ENCODE results near the gene CYP26C1. TPM values are rescaled to one million over a fixed set of nuclear protein-coding genes. Genes with fewer than 3 reads are reported as not detected.
A peak's percentile ranks its signal among the peaks of the same experiment; 100 is the strongest.

Gene CYP26C1
- total RNA-seq, 1 donor from 2014 or later = not detected

DNA sequence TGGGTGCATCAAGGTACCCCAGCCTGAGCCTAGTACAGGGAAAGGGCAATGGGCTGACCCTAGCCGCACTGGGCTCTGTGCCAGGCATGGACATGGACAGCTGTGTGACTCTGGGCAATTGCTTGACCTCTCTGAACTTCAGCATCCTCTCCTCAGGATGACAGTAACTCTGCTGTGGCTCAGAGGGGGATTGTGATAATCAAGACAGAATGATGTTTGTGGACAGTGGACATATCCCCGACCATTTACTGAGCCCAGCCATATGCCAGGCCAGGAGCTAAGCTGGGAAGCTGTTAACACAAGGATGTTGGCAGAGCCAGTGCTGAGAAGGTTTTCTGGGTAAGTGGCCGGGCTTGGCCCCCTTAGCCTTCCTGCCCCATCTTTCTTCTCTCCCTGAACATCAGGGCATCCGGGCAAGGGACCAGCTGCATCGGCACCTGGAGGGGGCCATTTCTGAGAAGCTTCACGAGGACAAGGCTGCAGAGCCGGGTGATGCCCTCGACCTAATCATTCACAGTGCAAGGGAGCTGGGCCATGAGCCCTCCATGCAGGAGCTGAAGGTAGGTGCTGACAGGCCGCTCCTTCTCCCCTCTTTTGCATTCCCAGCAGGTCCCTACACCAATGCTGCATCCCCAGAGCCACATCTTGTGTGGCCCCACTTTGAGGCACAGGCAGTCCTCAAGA, 3.5 kb downstream of the CYP26C1 start:
- Histone ChIP-seq H3K36me3 (ENCODE audit: control insufficient read depth in 3 of 3, insufficient read depth in 3 of 3, low read length in 3 of 3) (peaks cover 0 to 6% (median 0%) of the 10 kb centered on the region in 3 donors), H3K4me3 (ENCODE audit: low read length in 3 of 3) (no peak overlapping the region), H3K9ac (ENCODE audit: low read depth in 1 of 3, low read length in 3 of 3) (no peak overlapping the region), H3K9me3 (ENCODE audit: control insufficient read depth in 3 of 3, low read length in 3 of 3) (peaks cover 0 to 2% (median 0%) of the 10 kb centered on the region in 3 donors), H3K27me3 (ENCODE audit: control insufficient read depth in 3 of 3, insufficient read depth in 3 of 3, low read length in 3 of 3) (peaks cover 77 to 84% (median 82%) of the 10 kb centered on the region in 3 donors), H3K4me1 (ENCODE audit: control insufficient read depth in 3 of 3, insufficient read depth in 3 of 3, low read length in 3 of 3) (peaks cover 14 to 38% (median 23%) of the 10 kb centered on the region in 3 donors), H3K27ac (ENCODE audit: low read depth, low read length) (no peak overlapping the region)

DNA sequence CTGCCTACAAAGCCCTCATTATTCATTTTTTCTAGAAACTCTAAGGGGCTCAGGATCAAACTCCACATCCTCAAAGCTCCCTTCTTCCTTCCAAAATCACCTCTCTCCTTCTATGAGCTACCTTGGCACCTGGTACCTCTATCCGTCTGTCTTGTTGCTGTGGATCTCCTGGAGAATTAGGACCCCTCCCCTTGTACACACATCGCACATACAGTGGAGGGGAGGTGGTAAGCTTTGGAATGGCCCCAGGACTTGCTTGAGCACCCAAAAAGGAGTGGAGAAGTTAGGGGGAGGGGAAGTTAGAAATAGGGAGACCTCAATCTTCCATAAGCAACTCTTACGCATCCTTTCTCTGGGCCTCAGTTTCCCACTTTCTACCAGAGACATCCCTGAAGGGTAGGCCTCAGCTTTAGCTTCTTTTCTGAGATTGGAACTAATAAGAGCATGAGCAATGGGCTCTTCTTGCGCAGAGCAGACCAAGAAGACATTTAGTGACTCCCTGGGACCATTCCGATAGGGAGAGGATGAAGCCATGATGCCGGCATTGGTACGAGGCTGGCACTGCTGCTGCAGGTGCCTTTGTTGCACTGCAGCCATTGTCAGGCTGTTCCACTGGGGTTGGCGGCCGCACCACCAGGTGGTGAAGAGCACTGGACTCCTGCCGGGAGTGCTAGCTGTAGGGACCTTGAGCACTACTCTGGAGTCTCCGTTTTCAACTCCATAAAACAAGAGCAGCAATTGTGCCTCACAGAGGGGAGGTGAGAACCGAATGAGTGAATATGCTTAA, 4.5 kb downstream of the CYP26C1 start:
- Histone ChIP-seq H3K9ac (ENCODE audit: low read depth in 1 of 3, low read length in 3 of 3) (no peak overlapping the region), H3K4me1 (ENCODE audit: control insufficient read depth in 3 of 3, insufficient read depth in 3 of 3, low read length in 3 of 3) (peaks cover 14 to 38% (median 23%) of the 10 kb centered on the region in 3 donors), H3K27ac (ENCODE audit: low read depth, low read length) (no peak overlapping the region), H3K4me3 (ENCODE audit: low read length in 3 of 3) (no peak overlapping the region), H3K36me3 (ENCODE audit: control insufficient read depth in 3 of 3, insufficient read depth in 3 of 3, low read length in 3 of 3) (no peaks in the 10 kb centered on the region), H3K27me3 (ENCODE audit: control insufficient read depth in 3 of 3, insufficient read depth in 3 of 3, low read length in 3 of 3) (peaks cover 79 to 89% (median 82%) of the 10 kb centered on the region in 3 donors), H3K9me3 (ENCODE audit: control insufficient read depth in 3 of 3, low read length in 3 of 3) (peaks cover 0 to 2% (median 0%) of the 10 kb centered on the region in 3 donors)

DNA sequence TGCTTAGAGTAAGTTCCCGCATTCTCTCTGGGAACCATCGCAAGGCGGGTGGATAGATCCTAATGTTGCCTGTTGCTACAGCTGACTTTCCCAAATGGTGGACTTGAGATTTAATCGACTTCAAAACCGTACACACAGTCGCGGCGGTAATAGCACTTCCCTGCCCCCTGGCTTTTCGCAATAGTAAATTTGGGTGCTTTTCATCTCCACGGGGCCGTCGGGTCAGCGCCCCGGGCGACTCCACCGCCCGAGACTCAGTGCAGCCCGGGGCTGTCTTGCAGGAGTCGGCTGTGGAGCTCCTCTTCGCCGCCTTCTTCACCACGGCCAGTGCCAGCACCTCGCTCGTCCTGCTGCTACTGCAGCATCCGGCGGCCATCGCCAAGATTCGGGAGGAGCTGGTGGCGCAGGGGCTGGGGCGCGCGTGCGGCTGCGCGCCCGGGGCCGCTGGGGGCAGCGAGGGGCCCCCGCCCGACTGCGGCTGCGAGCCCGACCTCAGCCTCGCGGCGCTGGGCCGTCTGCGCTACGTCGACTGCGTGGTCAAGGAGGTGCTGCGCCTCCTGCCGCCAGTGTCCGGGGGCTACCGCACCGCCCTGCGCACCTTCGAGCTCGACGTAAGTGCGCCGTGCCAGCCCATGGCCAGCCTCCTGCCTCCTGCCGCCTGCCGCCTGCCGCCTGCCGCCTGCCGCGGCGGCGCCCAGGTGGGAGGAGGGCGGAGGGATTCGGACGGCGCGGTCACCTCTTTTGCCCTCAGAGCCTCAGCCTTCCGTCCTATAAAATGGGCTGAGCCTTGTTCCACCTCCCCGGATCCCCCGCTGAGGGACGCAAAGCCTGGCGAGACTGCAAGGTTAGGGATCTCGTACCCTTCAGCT, 5.3 kb downstream of the CYP26C1 start:
- Histone ChIP-seq H3K36me3 (ENCODE audit: control insufficient read depth in 3 of 3, insufficient read depth in 3 of 3, low read length in 3 of 3) (no peaks in the 10 kb centered on the region), H3K9me3 (ENCODE audit: control insufficient read depth in 3 of 3, low read length in 3 of 3) (peaks cover 0 to 2% (median 0%) of the 10 kb centered on the region in 3 donors), H3K4me1 (ENCODE audit: control insufficient read depth in 3 of 3, insufficient read depth in 3 of 3, low read length in 3 of 3) (peaks cover 14 to 34% (median 22%) of the 10 kb centered on the region in 3 donors), H3K27me3 (ENCODE audit: control insufficient read depth in 3 of 3, insufficient read depth in 3 of 3, low read length in 3 of 3) (peaks cover 81 to 90% (median 84%) of the 10 kb centered on the region in 3 donors), H3K27ac (ENCODE audit: low read depth, low read length) (no peak overlapping the region), H3K9ac (ENCODE audit: low read depth in 1 of 3, low read length in 3 of 3) (no peak overlapping the region), H3K4me3 (ENCODE audit: low read length in 3 of 3) (no peak overlapping the region)

DNA sequence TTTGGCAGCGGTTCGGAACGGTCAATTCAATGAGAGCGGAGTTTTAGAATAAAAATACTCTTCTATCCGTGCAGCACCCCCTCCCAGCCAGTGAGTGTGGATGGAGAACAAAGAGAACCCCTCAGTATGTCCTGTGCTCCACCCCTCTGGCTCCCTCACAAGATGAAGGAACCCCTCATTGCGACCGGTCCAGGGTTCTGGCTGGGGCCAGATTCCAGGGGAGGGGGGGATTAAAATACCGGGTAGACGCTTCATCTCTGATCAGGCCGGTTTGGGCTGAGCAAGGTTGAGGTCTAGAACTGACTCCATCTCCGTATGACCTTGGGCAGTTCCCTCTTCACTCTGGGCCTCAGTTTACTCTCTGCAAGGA, 5.9 kb downstream of the CYP26C1 start:
- peaks cover 11 to 31% (median 19%) of the 10 kb centered on the region in 3 donors for H3K4me1 ChIP-seq (ENCODE audit: control insufficient read depth in 3 of 3, insufficient read depth in 3 of 3, low read length in 3 of 3)
- H3K27ac ChIP-seq (ENCODE audit: low read depth, low read length) = no peak overlapping the region
- H3K9me3 ChIP-seq (ENCODE audit: control insufficient read depth in 3 of 3, low read length in 3 of 3) = peaks cover 0 to 2% (median 0%) of the 10 kb centered on the region in 3 donors
- no peak overlapping the region for H3K4me3 ChIP-seq (ENCODE audit: low read length in 3 of 3)
- H3K9ac ChIP-seq (ENCODE audit: low read depth in 1 of 3, low read length in 3 of 3) = no peak overlapping the region
- H3K27me3 ChIP-seq (ENCODE audit: control insufficient read depth in 3 of 3, insufficient read depth in 3 of 3, low read length in 3 of 3) = peaks cover 80 to 84% (median 83%) of the 10 kb centered on the region in 3 donors
- no peaks in the 10 kb centered on the region for H3K36me3 ChIP-seq (ENCODE audit: control insufficient read depth in 3 of 3, insufficient read depth in 3 of 3, low read length in 3 of 3)

DNA sequence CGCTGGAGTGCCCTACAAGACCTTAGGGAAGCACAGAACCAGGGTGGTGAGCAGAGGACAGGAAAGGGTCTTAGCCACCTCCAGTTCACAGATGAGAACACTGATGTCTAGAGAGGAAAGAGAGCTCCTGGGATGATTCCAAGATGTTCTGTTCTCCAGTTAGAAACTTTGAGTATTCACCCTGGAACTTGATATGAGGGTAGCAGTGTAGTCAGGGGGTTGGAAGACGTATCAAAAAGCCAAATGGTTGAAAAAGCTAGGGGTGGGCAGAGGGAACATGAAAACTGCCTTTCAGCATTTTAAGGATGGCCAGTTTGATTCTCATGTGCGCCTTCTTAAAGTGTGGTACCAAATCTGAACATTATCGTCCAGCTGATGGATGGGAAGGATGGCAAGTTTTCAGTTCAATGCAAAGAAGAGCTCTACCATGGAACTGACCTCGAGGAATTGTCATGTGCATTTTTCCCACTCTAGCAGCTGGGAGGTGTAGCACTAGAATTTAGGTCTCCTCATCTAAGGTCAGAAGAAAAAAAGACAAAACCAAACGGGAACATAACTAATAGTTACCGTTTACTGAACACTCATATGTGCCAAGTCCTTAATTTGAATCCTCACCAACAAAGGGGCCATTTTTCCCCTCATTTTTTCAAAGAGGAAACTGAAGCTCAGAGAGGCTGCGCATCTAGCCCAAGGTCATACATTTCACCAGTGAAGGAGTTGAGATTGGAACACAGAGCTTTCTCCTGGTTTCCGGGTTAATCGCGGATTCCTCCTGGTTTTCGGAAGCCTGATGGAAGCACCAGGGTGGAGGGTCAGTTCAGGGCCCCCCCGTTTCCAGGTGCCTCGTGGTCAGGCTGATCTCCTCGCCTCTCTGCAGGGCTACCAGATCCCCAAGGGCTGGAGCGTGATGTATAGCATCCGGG, 7.1 kb downstream of the CYP26C1 start:
- no peaks in the 10 kb centered on the region for H3K36me3 ChIP-seq (ENCODE audit: control insufficient read depth in 3 of 3, insufficient read depth in 3 of 3, low read length in 3 of 3)
- H3K27ac ChIP-seq (ENCODE audit: low read depth, low read length) = no peak overlapping the region
- H3K4me1 ChIP-seq (ENCODE audit: control insufficient read depth in 3 of 3, insufficient read depth in 3 of 3, low read length in 3 of 3) = peaks cover 11 to 31% (median 18%) of the 10 kb centered on the region in 3 donors
- H3K4me3 ChIP-seq (ENCODE audit: low read length in 3 of 3) = no peak overlapping the region
- peaks cover 84 to 87% (median 85%) of the 10 kb centered on the region in 3 donors for H3K27me3 ChIP-seq (ENCODE audit: control insufficient read depth in 3 of 3, insufficient read depth in 3 of 3, low read length in 3 of 3)
- H3K9ac ChIP-seq (ENCODE audit: low read depth in 1 of 3, low read length in 3 of 3) = no peak overlapping the region
- peaks cover 0 to 2% (median 0%) of the 10 kb centered on the region in 3 donors for H3K9me3 ChIP-seq (ENCODE audit: control insufficient read depth in 3 of 3, low read length in 3 of 3)

DNA sequence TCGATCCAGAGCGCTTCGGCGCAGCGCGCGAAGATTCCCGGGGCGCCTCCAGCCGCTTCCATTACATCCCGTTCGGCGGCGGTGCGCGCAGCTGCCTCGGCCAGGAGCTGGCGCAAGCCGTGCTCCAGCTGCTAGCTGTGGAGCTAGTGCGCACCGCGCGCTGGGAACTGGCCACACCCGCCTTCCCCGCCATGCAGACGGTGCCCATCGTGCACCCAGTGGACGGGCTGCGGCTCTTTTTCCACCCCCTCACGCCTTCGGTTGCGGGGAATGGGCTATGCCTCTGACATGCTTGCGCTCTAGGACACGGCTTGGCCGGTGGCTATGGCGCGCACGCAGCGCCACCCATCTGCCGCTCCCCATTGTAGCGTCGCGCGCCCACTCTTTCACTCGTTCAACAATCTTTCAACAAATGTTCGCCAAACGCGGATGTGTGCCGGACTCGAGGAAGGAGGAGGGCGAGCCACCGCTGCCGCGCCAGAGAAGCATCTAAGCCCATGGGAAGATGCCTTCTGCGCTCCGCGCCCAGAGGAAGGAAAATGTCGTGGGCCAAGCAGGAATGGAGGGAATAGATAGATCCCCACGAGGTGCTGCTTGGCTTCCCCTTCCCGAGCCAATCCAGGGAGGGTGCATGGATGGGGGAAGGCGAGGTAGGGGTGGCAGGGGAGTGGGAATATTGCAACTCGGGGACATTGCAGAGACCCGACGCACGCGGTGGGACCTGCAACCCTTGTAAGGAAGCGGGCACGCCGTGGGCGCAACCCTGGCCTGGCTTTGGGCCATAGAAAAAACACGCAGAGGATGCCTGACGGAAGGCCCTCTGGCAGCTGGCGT, 8.0 kb downstream of the CYP26C1 start:
- no peaks in the 10 kb centered on the region for H3K36me3 ChIP-seq (ENCODE audit: control insufficient read depth in 3 of 3, insufficient read depth in 3 of 3, low read length in 3 of 3)
- no peak overlapping the region for H3K9ac ChIP-seq (ENCODE audit: low read depth in 1 of 3, low read length in 3 of 3)
- peaks cover 86 to 93% (median 91%) of the 10 kb centered on the region in 3 donors for H3K27me3 ChIP-seq (ENCODE audit: control insufficient read depth in 3 of 3, insufficient read depth in 3 of 3, low read length in 3 of 3)
- peak overlapping the region in 1 of 3 donors; percentile 2 for H3K4me3 ChIP-seq (ENCODE audit: low read length in 3 of 3)
- H3K9me3 ChIP-seq (ENCODE audit: control insufficient read depth in 3 of 3, low read length in 3 of 3) = peaks cover 0 to 2% (median 0%) of the 10 kb centered on the region in 3 donors
- H3K4me1 ChIP-seq (ENCODE audit: control insufficient read depth in 3 of 3, insufficient read depth in 3 of 3, low read length in 3 of 3) = peaks cover 17 to 33% (median 25%) of the 10 kb centered on the region in 3 donors
- H3K27ac ChIP-seq (ENCODE audit: low read depth, low read length) = no peak overlapping the region

DNA sequence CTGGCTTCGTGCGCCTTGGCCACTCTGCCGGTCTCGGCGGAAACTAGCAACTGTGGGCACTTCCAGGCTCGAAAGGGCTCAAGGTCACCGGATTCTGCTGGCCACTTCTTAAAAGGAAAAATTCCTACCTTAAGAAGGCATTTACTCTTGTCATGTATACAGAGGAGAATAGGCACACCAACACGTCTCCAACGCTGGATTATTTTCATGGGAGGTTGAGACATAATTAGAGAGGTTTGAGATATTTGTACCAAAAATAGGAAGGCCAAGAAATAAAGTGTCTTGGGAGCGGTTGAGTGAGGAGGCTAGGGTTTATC, 8.6 kb downstream of the CYP26C1 start:
- Histone ChIP-seq H3K9ac (ENCODE audit: low read depth in 1 of 3, low read length in 3 of 3) (no peak overlapping the region), H3K36me3 (ENCODE audit: control insufficient read depth in 3 of 3, insufficient read depth in 3 of 3, low read length in 3 of 3) (no peaks in the 10 kb centered on the region), H3K27me3 (ENCODE audit: control insufficient read depth in 3 of 3, insufficient read depth in 3 of 3, low read length in 3 of 3) (peaks cover 87 to 93% (median 88%) of the 10 kb centered on the region in 3 donors), H3K4me1 (ENCODE audit: control insufficient read depth in 3 of 3, insufficient read depth in 3 of 3, low read length in 3 of 3) (peaks cover 21 to 39% (median 27%) of the 10 kb centered on the region in 3 donors), H3K27ac (ENCODE audit: low read depth, low read length) (no peak overlapping the region), H3K9me3 (ENCODE audit: control insufficient read depth in 3 of 3, low read length in 3 of 3) (peaks cover 0 to 2% (median 0%) of the 10 kb centered on the region in 3 donors), H3K4me3 (ENCODE audit: low read length in 3 of 3) (no peak overlapping the region)

DNA sequence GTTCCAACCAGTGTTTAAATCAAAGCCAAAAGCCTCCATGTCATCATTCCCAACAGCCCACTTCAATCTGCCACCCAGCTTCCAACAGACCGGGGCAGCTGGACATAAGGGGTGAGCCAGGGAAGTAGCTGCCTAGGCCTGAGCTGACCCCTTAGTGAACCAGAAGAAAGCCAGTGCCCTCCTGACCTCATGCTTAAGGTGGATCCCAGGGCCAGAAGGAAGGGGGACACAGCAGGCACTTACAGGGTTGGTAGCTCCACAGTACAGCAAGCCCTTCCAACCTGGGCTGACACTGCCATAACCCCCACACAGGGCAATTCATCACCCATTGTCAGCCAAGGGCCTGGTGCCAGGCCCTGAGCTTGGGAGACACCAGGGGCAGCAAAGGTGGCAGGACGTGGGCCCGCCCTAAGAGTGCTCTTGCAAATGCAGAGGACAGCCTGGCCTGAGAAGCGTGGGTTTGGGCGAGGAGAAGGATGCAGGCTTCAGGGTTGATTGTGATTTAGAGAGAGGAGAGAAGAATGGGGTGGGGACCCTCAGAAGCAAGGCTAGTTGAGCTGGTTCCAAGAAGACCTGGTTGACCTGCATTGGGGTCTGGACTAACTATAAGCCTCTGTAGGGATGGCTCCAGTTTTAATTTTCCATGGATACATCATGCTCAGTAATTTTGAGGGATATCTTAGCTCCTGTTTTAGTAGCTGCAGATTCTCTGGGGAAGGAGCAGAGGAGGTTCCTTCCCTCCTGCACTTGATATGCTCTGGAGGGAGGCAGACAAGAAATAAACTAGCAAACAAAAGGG, 10.0 kb downstream of the CYP26C1 start:
- Histone ChIP-seq H3K4me3 (ENCODE audit: low read length in 3 of 3) (no peak overlapping the region), H3K9me3 (ENCODE audit: control insufficient read depth in 3 of 3, low read length in 3 of 3) (no peaks in the 10 kb centered on the region), H3K27me3 (ENCODE audit: control insufficient read depth in 3 of 3, insufficient read depth in 3 of 3, low read length in 3 of 3) (peaks cover 86 to 92% (median 88%) of the 10 kb centered on the region in 3 donors), H3K9ac (ENCODE audit: low read depth in 1 of 3, low read length in 3 of 3) (no peak overlapping the region), H3K27ac (ENCODE audit: low read depth, low read length) (no peak overlapping the region), H3K36me3 (ENCODE audit: control insufficient read depth in 3 of 3, insufficient read depth in 3 of 3, low read length in 3 of 3) (no peaks in the 10 kb centered on the region), H3K4me1 (ENCODE audit: control insufficient read depth in 3 of 3, insufficient read depth in 3 of 3, low read length in 3 of 3) (peaks cover 28 to 45% (median 33%) of the 10 kb centered on the region in 3 donors)

Data from skeletal muscle tissue (tissue), 4 donors.